Ovary (tissue), 3 donors: ENCODE results near the gene MS4A8.

Experiments
- CTCF ChIP-seq, 3 donors: fragments of 450-650 bp in 2 of 3; fragments of 200-600 bp in 1 of 3; IDR thresholded peaks; one replicate each; pipeline versions ENCODE4 v1.5.1 to v1.8.0; 2016 to 2022; ENCODE audit warnings: antibody characterized with exemption in 3 of 3, mild to moderate bottlenecking in 1 of 3
- EP300 ChIP-seq: sonication (generic); formaldehyde crosslinking; IDR thresholded peaks from one replicate; pipeline ENCODE4 v1.6.1; 2017; ENCODE audit warnings: antibody characterized with exemption
- POLR2A ChIP-seq: fragments of 450-650 bp; IDR thresholded peaks from one replicate; pipeline ENCODE4 v1.6.1; 2017; ENCODE audit warnings: antibody characterized with exemption, mild to moderate bottlenecking, moderate library complexity
- donor health status: DM: no; HTN: no; CAD: no.

GRCh38 chr11:60750911-60751310 is 51.5 kb downstream of the MS4A8 start:
- TF ChIP-seq POLR2A (no peak), EP300 (no peak), CTCF (IDR thresholded peaks at IDR 0.05) (no peak)
